NCI-H2196 (cell line): ENCODE results near the gene CTXN2.

Source experiments
- DNase-seq: peaks from one replicate; lab custom pipeline; 2025; ENCODE audit not compliant: unreplicated experiment; lab: John Stamatoyannopoulos, UW

The CTXN2 gene

DNA sequence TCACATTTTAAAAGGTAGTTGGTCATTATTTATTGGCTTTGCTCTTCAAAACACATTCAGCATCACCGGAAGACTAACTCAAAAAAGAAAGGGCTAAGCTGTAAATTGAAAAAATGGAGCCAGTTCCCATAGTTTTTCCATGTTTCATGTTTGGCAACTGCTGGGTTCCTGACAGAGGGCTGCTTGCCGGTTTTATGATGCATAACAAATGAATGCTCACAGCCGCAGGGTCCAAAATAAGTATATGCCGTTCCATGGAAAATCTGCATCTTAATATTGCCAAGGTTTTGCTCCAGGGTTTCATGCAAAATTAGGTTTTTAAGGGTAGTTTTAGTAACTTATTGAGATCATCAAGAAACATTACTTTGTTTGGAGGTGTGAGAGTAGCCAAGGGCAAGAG, 30.4 kb downstream of the CTXN2 start:
- no peak for DNase-seq

DNA sequence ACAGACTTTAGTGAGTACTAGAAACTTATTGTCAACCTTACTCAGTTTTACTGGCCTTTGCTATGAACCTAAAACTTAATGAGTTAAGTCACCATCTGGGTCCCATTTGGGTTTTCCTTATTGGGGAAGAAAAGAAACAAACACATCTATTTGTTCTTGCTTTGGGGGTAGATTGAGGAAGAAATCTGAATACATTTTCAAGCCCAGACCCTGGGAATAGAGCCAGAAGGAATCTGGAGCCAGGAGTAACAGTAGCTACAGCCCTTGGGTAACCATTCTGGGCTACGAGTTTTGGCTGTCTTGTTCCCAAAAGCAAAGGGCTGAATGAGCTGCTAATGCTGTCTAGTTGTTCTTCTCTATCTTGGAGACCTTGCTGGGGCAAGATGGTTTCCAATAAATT, 31.2 kb downstream of the CTXN2 start:
- DNase-seq: no peak

DNA sequence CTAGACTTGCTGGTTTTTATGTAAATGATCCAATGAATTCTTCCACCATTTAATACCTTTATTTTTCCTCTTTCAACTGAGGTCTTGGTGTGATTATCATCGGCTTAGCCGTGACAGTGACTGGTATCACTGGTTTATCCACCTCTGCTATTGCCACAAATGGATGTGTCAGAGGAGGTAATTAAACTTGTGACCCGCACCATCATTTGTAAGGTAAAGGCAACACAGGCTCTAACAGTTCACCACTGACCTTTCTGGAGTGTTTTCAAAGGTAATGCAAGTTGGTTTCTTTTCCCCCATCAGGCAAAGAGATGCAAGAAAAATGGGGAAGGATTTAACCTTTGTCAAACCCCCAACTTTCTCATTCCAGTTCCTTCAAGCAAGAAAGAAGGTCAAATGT, 34.3 kb downstream of the CTXN2 start:
- DNase-seq: no peak

GRCh38 chr15:48230498-48230897, 39.0 kb downstream of the CTXN2 start:
- no peak for DNase-seq

DNA sequence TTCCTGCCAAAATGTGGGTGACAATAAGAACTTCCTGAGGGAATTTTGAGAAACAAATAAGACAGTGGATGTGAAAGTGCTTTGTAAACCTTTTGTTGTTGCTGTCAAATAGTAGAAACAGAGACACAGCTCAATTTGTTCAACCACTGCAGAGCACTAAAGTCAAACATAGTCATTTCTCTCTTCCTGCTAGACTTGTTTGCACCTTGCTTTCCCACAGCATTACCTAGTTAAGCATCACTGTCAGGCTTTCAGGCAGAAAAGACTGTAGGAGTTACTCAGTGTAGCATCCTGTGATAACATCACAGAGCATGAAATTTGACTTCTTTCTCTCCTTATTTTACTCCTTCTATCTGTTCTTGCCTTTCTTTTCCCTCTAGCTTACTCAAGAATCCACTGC, 41.8 kb downstream of the CTXN2 start:
- no peak for DNase-seq

- no peak for DNase-seq
Measured at GRCh38 chr15:48239334-48239733, 47.9 kb downstream of the CTXN2 start.

- no peak for DNase-seq
Measured at GRCh38 chr15:48242015-48242414, 50.5 kb downstream of the CTXN2 start.

GRCh38 chr15:48242535-48242934, 51.1 kb downstream of the CTXN2 start:
- no peak for DNase-seq

DNA sequence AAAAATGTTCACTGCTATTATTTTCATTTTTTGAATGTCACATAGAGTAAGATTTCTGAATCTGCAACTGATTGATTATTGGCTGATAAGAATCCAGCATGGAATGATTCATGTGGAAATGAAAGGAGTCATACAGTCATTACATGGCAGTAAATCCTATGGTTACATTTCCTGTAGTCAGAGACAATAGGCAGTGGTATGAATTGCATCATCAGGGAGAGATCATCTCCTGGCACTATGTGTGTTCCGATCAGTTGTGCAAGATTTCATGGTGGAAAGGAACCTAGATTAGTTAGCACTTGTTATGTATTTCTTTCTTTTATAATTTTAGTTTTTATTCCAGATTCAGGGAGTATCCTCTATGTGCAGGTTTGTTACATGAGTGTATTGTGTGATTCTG, 53.5 kb downstream of the CTXN2 start:
- no peak for DNase-seq

GRCh38 chr15:48248414-48248813, 56.9 kb downstream of the CTXN2 start:
- DNase-seq: no peak

DNA sequence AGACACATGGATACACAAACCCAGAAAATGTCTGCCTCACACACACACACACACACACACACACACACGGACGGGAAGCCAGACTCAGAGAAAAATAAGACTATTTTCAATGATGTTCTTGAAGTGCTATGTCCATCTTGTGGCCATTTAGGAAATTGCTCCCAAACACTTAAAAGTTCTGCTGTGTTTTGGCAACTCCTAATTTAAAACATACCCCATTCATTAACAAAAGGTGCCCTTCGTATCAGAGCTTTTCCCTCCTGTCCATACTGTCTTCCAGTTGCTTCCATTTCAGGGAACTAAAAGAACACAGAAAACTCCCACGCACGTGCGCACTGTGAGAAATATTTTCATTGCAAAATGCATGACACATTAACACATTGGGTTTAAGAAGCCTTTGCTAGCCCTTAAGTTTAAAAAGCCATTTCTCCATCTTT, 59.2 kb downstream of the CTXN2 start:
- DNase-seq: peak; percentile 35

DNA sequence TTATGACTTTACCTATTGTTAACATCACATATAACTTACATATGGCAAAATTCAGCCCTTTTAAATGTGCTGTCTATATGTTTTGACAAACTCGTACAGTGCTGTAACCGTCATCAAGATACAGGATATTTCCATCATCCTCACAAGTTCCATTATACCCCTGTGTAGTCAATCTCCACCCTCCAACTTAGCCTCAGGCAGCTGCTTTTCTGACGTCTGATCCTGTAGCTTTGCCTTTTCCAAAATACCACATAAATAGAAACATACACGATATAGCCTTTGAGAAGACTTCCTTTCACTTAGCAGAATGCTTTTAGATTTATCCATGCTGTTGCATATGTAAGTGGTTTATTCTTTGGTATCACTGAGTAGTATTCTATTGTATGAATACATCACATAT, 61.7 kb downstream of the CTXN2 start:
- no peak for DNase-seq
